HL-60 (cell line): ENCODE measurements around the gene TRUB2.
A peak's percentile ranks its signal among the peaks of the same experiment; 100 is the strongest.

Experiments used
- CTCF ChIP-seq: IDR thresholded peaks from one replicate; pipeline ENCODE4 v1.5.1; 2011; ENCODE audit warnings: low read length, control low read depth, inconsistent platforms; ENCODE audit not compliant: insufficient read depth
- GABPA ChIP-seq: IDR thresholded peaks from 2 replicates; pipeline ENCODE4 v1.6.1; 2012; ENCODE audit warnings: low read depth
- POLR2AphosphoS5 ChIP-seq: IDR thresholded peaks from 2 replicates; pipeline ENCODE4 v1.6.1; 2012; ENCODE audit warnings: low read depth
- REST ChIP-seq: IDR thresholded peaks from 2 replicates; pipeline ENCODE4 v1.6.1; 2012; ENCODE audit warnings: low read depth; ENCODE audit not compliant: insufficient replicate concordance

DNA sequence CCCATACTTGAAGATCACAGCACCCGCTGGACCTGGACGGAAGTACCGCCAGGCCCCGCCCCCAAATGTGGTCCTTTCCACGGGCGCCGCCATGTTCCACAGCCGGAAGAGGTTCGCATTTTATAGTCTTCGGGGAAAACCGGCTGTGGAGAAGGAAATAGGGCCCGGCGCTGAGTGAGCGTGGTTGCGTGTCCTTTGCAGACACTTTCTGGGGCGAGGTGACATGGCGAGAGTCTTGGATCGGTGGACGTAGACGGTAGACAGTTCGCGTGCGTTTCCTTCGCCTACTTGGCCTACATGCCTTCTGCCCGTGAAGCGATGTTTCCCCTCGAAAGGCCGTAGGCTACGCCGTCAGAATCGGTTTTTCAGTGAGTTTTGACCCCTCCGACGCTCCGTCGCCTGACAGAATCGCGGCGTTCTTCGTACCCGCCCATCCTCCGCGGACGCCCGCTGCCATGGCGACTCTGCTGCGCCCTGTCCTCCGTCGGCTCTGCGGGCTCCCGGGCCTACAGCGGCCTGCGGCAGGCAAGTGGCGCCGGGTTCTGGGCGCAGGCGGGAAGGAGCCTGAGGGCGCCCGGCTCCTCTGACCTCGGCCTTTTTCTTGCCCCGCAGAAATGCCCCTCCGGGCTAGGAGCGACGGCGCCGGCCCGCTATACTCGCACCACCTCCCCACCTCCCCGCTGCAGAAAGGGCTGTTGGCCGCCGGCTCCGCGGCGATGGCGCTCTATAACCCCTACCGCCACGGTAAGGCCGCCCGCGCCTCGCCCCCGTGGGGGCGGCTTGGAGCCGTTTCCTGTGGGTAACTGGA is at the start of gene TRUB2, which contains the start of gene COQ4:
- peak; percentile 80 for TF ChIP-seq POLR2AphosphoS5
- no peak for TF ChIP-seq CTCF
- TF ChIP-seq GABPA = peak; percentile 99
- no peak for TF ChIP-seq REST
